K562 treated with DMSO at 1 percent for 24 hours (cell line): ENCODE results near the gene EGFL6. TPM values are rescaled to one million over a fixed set of nuclear protein-coding genes. Genes with fewer than 3 reads are reported as not detected.

Experiments used
- total RNA-seq: library from RNA; unstranded; fragments of 300-600 nt; gene quantifications from 2 replicates; pipeline ENCODE4 v1.2.3, GENCODE V29; 2022; ENCODE audit warnings: low read depth; ENCODE audit not compliant: insufficient read depth

The EGFL6 gene
- 0.24 and 0.25 TPM in 2 replicates for total RNA-seq

GRCh38 chrX:13569479-13570260 is at the start of gene EGFL6:
Gene EGFL6 (plus strand): TSS chrX:13569601. CDS start chrX:13569862, 261 bp downstream.

GRCh38 chrX:13652850-13653693 is 83.7 kb downstream of the EGFL6 start, which contains the start of gene TCEANC:
Gene TCEANC (plus strand): TSS chrX:13653141. CDS start chrX:13662509, 9,368 bp downstream.

Other genes with a start within 250 kb of the EGFL6 start
- gene ATXN3L, start 249.5 kb upstream of the EGFL6 start, total RNA-seq: 0.19 TPM in 1 of 2 replicates, not detected in the other
- gene TCEANC, start 83.5 kb downstream of the EGFL6 start, total RNA-seq: 1.0 and 1.3 TPM in 2 replicates
- 12.0 and 13.8 TPM in 2 replicates for gene RAB9A, start 119.5 kb downstream of the EGFL6 start, total RNA-seq
- gene TRAPPC2, start 165.0 kb downstream of the EGFL6 start, total RNA-seq: 6.8 and 7.8 TPM in 2 replicates
- 17.6 and 18.7 TPM in 2 replicates for gene OFD1, start 165.1 kb downstream of the EGFL6 start, total RNA-seq
- gene GPM6B, start 247.5 kb downstream of the EGFL6 start, total RNA-seq: not detected in 2 replicates